Measurements from ENCODE around the gene SPON1. TPM values are rescaled to one million over a fixed set of nuclear protein-coding genes. Genes with fewer than 3 reads are reported as not detected.

SPON1 gene
- total RNA-seq, 1 experiment from 2014 or later: 0.20 TPM

DNA sequence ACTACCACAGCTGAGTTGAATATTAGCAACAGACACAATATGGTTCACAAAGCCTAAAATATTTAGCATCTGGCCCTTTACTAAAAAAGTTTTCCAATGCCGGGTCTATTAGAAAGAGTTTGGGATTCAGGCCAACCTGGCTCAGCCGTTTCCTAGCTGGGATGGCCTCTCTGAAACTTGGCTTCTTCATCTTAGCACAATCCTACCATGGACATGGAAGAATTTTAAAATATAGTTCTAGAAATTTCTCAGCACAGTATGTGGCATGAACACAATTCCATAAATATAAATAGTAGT lies 292.7 kb downstream of the SPON1 start:
- no CpG with 5 or more reads among the region's 2 CpGs for WGBS (ENCODE audit: extremely low coverage, insufficient read length, low lambda C conversion rate)
- Histone ChIP-seq H2BK20ac (ENCODE audit: low read depth, low read length, poor library complexity, severe bottlenecking) (no peak overlapping the region), H2BK12ac (ENCODE audit: insufficient read length, low read depth, low read length) (no peak overlapping the region), H3K79me2 (ENCODE audit: insufficient read depth, low read length) (no peaks in the 10 kb centered on the region), H3K4me2 (ENCODE audit: insufficient read depth, insufficient read length, low read length) (no peak overlapping the region), H4K91ac (ENCODE audit: insufficient read length, low read depth, low read length) (no peak overlapping the region), H4K8ac (replicated peaks; ENCODE audit: insufficient read length, low read depth, low read length) (no peak overlapping the region), H2BK15ac (ENCODE audit: low read depth, low read length) (no peak overlapping the region), H4K20me1 (ENCODE audit: control insufficient read depth, insufficient read depth, insufficient read length) (no peaks in the 10 kb centered on the region), H3K4ac (ENCODE audit: low read depth, low read length) (no peak overlapping the region), H3K14ac (ENCODE audit: insufficient read depth, low read length) (no peak overlapping the region), H4K5ac (ENCODE audit: insufficient read length, low read depth, low read length) (no peak overlapping the region), H3K79me1 (ENCODE audit: insufficient read depth, low read depth, low read length, poor library complexity, severe bottlenecking) (no peaks in the 10 kb centered on the region), H2AK5ac (ENCODE audit: insufficient read length, low read length) (no peak overlapping the region), H3K27ac (ENCODE audit: insufficient read length, low read depth, low read length) (no peak overlapping the region), H3K9ac (ENCODE audit: extremely low read depth, insufficient read length, low read length) (no peak overlapping the region), H2BK120ac (ENCODE audit: low read depth, low read length, poor library complexity, severe bottlenecking) (no peak overlapping the region), H3T11ph (ENCODE audit: low read length) (no peak overlapping the region), H2AFZ (ENCODE audit: low read length) (no peak overlapping the region), H3K9me3 (ENCODE audit: control insufficient read depth, low read depth, low read length) (no peaks in the 10 kb centered on the region), H3K4me1 (ENCODE audit: insufficient read depth, low read length) (no peaks in the 10 kb centered on the region), H2BK5ac (ENCODE audit: insufficient read length, low read length) (no peak overlapping the region), H3K23me2 (ENCODE audit: insufficient read length, low read depth, low read length, poor library complexity, severe bottlenecking) (no peaks in the 10 kb centered on the region), H3K18ac (ENCODE audit: insufficient read length, low read depth, low read length) (no peak overlapping the region), H3K56ac (ENCODE audit: insufficient read length, low read depth, low read length) (no peak overlapping the region), H3K27me3 (ENCODE audit: insufficient read depth, low read length) (no peaks in the 10 kb centered on the region), H3K23ac (ENCODE audit: insufficient read length, low read depth, low read length) (no peak overlapping the region)
- no peak for DNase-seq
- Mint-ChIP-seq H3K27me3 (ENCODE audit: low read depth) (peaks cover 8% of the 10 kb centered on the region), H3K4me1 (no peaks in the 10 kb centered on the region), H3K9me3 (no peaks in the 10 kb centered on the region), H3K4me3 (no peak overlapping the region), H3K27ac (no peak overlapping the region), H3K36me3 (ENCODE audit: insufficient read depth in 1 of 3, low read depth in 3 of 3) (no peaks in the 10 kb centered on the region)
- TF ChIP-seq, protein P1, sequence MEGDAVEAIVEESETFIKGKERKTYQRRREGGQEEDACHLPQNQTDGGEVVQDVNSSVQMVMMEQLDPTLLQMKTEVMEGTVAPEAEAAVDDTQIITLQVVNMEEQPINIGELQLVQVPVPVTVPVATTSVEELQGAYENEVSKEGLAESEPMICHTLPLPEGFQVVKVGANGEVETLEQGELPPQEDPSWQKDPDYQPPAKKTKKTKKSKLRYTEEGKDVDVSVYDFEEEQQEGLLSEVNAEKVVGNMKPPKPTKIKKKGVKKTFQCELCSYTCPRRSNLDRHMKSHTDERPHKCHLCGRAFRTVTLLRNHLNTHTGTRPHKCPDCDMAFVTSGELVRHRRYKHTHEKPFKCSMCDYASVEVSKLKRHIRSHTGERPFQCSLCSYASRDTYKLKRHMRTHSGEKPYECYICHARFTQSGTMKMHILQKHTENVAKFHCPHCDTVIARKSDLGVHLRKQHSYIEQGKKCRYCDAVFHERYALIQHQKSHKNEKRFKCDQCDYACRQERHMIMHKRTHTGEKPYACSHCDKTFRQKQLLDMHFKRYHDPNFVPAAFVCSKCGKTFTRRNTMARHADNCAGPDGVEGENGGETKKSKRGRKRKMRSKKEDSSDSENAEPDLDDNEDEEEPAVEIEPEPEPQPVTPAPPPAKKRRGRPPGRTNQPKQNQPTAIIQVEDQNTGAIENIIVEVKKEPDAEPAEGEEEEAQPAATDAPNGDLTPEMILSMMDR (conservative IDR thresholded peaks at IDR 0.05): no peak

Data from H9 (cell line).